Measurements from ENCODE around the gene FOXB2.
"Not testable (repeated sequence)": the region's sequence is repeated elsewhere in the genome, so short reads cannot be mapped to it uniquely, and the experiment has no call there.

FOXB2 gene

DNA sequence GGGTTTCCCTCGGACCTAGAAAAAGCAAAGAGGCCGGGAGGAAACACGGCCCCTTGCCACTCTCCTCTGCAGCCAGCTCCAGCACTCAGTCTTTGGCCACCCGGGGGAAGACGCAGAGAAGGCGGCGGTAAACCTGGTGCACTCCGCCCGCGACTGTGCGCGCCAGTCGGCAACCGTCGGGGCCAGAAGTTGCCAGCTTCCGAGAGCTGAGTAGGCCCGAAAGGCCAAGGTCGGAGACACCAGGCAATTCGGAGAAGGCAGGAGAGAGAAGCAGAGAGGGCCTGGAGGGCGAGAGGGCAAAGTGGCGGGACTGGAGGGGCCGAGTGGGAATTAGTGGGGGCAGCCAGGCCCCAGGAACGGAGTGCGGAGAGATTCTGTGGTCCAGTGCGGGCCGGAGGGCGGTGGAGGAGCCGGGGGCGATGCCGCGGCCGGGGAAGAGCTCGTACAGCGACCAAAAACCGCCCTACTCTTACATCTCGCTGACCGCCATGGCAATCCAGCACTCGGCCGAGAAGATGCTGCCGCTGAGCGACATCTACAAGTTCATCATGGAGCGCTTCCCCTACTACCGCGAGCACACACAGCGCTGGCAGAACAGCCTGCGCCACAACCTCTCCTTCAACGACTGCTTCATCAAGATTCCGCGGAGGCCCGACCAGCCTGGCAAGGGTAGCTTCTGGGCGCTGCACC lies at the start of gene FOXB2:
FOXB2 (plus strand) TSS at position 420 of the 690 bp plus-strand sequence; CDS start at position 420, 0 bp downstream.
- DNase-seq: no peak

DNA sequence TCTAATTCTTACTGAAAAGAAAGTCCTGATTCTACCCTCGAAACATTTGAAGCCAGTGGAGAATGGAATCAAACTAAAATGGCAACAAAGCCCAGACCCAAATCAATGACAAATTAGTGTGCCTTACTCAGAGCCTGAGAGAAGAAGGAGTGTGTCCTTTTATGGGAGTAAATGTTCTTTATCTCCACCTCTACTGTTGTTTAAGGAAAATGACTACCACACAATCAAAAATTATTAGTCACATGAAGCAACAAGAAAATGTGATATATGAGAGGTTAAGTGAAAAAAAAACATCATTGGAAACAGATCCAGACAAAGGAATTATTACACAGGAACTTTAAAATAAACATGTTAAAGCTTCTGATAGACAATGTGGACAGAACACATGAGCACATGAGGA lies 49.7 kb upstream of the FOXB2 start:
- no peak for DNase-seq

DNA sequence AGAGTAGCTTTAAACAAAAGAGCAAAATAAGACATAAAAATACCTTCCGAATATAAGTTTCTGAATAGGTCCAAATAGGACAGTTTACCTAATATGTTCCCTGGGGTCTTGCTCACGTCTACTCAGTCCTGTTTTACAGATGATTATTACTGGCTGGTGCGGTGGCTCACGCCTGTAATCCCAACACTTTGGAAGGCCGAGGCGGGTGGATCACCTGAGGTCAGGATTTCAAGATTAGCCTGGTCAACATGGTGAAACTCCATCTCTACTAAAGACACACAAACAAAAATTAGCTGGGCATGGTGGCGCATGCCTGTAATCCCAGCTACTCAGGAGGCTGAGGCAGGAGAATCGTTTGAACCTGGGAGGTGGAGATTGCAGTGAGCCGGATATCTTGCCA lies 40.6 kb upstream of the FOXB2 start:
- not testable (repeated sequence) for DNase-seq

DNA sequence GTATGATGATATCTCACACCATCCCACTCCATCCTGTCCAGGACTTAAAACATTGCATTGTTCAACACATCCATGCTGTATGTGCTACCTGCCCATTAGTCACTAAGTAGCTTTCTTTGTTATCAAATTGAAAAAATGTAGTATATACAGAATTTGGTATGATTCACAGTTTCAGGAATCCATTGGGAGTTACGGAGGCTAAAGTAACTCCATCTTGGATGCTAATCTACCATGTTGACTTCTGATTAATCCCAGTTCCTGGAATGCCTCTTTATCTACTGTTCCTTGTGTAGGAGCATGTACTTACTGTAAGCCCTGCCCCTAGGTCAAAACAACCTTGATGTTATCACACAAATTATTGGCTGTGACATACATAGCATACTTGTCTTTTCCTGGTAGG lies 38.9 kb upstream of the FOXB2 start:
- DNase-seq: no peak

DNA sequence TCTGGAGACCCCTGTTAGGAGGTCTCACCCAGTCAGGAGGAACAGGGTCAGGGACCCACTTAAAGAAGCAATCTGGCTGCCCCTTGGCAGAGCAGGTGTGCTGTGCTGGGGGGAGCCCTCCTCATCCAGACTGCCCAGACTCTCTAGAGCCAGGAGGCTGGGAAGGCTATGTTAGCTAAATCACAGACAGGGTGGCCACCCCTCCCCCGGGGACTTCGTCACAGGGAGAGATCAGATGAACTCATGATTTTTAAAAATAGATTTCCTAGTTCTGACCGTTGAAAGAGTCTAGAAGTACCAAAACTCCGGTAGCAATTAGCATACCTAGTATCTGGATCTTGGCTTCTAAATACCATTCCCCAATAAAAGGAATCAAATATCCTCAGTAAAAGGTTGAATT lies 35.0 kb upstream of the FOXB2 start:
- no peak for DNase-seq

DNA sequence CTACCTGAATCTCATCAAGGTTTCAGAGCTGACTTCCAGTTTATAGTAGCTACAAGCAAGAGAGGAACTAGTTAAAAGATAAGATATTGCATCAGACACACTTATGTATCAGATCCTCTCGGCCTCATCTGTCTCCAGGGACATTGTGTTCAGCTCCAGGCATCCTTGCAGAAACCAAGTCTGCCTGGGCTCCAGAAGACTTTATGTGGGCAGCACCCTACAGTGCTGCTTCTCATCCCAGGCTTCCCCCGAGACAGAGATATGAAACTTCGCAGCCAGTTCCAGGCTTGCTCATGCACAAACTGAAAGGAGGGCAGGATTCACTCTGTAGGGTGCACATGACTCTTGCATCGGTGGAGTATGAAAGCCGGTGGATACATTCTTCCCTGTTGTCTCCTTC lies 33.9 kb upstream of the FOXB2 start:
- DNase-seq: no peak

DNA sequence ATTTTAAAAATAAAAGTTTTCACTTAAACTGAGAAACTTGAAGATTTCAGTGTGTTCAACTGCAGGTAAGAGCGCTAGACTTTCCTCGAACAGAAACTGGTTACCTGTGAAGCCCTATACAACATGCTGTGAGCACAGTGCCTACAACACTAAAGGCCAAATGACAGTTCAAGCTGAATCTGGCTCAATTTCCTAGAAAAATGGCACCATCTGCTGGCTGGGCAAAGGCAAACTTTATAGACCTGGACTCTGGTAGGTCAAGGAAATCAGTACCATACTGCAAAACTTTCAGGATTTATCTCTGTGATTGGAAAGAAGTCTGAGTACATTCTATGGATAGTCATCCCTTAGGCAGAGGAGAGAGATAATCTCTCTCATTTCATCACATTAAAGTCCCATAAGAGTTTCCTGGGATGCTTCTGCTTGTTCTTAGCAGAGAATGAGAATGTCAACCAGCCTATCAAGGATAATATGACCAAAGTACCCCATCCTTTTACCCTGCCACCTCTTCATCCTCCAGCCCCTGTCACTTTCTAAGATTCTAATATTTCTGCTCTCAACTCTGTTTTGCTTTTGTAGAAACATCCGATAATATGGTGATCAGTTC lies 31.8 kb upstream of the FOXB2 start:
- peak; percentile 75 for DNase-seq

DNA sequence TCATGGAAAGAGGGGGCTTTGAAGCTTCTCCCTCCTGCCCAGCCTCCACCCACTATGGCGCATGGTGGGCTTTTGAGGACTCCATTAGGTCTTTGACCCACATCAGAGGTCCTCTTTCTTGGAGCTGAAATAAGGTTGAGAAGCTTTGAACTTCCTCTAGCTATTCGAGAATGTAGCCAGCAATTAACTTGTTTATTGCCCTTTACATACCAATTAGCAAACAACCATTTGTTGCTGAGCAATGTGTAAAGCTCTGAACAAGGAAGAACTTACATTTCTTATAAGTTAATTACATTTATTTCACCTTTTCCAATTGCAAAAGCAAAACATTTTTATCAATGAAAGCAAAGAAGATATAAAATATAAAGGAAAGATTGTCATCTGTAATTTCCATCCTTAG lies 30.5 kb upstream of the FOXB2 start:
- no peak for DNase-seq

DNA sequence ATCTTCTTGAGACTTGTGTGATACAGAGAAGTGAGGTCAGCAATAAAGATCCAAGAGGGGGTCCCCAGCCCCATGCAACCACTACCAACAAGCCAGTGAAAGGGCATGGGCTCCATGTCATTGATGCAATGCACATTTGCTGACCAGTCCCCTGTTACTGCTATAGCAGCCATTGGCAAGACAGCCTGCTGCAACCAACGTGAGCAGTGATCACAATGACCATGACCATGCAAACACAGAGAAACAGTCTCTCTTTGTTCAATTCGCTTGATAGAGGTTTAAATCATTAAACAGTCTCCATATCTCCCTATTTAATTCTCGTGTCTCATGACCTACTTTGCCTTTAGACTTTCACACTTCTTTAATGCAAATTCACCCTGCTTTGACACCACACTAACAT lies 30.0 kb upstream of the FOXB2 start:
- DNase-seq: peak; percentile 24

DNA sequence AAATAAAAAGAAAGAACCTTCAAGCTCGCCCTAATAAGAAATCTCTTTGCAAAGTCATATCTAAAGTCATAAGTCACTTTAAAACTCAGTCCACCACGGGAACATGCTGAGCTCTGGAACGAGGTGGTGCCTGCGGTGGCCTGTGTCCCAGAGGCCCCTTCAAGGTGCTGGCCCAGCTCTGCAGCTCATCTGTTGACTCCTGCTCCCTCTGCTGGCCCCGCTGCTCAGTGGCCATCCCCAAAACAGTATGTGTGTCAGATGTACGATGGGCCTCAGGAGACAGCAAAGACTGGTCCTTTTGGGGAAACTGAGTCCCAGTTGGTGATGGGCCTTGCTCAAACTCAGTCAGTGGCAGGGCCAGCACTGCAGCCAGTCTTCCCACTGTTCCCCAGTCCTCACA lies 22.8 kb upstream of the FOXB2 start:
- peak; percentile 13 for DNase-seq

DNA sequence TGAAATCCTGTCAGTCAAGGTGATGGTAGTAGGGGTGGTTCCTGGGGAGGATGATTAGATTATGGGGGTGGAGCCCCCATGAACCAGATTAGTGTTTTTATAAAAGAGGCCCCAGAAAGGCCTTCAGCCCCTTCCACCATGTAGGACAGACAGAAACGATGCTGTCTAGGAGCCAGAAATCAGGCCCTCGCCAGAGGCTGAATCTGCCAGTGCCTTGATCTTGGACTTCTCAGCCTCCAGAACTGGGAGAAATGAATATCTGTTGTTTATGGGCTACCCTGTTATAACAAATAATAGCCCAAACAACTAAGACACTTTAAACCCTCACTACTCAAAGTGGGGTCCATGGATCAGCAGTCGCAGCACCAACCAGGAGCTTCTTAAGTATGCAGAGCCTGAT lies 20.2 kb upstream of the FOXB2 start:
- no peak for DNase-seq

DNA sequence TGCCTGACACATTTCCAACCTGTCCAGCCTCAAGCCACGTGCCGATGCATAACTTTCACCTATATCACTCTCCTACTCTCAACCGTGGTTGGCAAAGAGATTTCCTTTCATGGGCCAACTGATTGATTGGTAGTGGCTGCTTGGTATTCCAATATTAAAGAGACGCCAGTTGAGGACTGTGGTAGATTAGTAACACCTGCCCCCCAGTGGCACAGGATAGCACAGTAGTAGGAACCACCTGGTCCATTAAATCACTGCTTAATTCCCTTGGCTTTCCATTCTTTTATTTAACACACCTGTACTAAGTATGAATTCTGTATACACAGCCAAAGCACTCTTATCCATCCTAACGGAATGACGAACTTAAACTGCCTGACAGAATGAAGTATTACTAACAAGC lies 19.1 kb upstream of the FOXB2 start:
- DNase-seq: no peak

DNA sequence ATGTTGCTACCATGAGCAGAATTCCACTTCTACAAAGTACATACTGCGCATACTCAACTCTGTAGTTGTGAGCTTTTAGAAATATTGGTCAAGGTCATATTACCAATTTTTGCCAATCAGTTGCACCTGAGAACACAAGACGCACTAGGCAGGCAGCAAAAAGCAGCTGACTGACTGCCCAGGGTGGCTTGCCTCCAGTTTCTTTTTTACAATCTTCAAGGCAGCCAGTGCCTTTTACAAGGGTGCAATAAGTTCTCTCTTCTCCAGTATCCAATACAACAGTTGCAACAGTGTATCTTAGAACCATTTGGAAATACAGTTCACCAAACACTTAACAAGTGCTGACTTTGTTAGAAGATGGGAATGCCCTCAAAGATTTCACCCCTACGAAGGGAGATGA lies 16.1 kb upstream of the FOXB2 start:
- no peak for DNase-seq

DNA sequence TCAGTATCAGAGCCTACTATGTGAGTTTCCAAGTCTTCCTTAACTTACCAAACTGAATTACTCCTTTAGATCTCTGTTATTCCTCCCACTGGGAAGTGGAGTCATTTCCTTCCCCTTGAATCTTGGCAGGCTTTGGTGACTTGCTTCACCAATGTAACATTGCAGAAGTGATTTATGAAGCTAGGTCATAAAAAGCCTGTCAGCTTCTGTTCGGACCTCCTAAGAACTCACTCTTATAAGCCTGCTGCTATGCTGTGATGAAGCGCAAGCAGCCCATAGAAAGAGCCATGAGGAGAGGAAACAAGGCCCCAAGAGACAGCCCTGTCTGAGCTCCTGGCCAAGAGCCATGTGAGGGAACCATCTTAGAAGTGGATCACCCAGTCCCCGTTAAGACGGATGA lies 14.2 kb upstream of the FOXB2 start:
- DNase-seq: no peak

DNA sequence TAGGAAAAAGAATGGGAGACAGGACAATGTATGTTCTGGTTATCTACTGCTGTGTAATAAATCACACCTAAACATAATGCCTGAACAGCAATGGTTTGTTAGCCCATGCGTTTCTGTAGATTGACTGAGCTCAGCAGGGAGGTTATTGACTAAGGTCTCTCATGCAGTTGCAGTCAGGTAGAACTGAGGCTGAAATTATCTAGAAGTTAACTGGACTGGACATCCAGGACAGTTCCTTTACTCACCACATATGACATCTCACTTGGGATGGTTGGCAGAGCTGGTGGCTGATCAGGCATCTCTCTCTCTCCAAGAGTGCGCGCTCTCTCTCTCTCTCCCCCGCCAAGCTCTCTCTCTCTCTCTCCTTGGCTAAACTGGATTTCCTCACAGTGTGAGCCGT lies 8.9 kb upstream of the FOXB2 start:
- DNase-seq: no peak

DNA sequence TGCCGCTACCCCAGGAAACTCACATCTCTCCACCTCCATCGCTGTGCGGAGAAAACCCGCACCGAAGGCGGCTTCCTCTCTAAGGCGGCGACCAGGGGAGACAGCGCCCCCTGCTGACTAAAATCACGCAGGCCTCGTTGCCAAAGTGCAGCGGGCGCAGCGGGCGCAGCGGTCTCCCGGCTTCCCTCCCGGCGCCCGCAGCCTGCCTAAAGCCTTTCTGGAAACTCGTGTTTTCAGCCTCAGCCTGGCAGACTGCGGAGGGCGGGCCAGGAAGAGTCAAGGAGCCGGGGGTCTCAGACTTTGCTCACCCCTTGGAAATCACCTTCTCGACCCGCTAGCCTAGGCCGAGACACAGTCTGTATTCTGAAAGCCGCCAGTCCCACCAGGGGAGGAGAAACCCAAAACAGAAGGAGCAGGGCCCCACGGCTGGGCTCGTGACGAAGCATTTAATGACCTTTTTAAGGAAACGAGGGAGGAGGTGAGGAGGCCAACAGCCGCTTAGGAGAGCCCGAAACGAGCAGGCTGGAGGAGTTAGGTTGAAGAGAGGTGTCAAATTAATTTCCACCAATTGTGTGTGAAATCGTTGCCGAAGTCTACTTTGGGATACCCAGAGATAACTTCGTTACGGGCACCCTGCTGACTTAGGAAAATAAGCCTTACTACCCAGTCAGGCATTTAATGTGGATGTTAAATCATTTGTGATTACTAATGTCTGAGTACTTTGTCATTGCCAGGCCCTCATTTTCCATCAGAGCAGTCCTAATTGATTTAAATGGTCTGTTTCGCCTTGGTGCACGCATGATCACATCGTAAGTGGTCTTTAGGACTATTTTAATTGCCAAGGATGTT lies 7.3 kb upstream of the FOXB2 start:
- peak; percentile 12 for DNase-seq

DNA sequence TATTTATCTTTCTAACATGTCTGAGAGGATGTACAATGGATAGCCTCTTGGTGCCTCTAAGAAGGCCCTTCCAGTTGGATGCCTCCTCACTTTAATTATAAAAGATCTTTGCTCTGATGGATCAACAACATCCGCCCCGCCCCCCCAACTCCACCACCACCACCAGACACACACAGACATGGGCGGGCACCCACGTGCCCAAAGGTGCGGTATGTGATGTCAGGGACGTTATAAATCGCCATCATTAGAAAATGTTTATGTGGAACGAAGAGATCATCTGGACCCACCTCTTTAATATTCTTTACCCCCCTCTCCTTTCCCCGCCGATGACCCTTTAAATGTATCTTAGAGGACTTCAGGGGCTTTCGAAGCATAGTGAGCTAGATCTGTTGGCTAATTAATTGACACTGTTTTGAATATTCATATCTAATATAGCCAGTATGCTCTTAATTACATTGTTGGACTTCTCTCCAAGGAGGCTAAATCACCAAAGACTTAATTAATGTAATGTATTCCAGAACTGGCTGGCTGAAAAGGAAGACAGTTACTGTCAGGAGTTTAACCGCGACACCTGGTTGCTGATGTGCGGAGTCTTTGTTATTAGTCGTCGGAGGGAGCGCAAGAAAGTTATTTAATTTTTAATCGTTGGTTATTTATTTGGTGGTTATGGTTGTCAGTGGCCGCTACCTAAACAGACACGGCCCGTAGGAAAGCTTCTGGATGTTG lies 6.1 kb upstream of the FOXB2 start:
- no peak for DNase-seq

DNA sequence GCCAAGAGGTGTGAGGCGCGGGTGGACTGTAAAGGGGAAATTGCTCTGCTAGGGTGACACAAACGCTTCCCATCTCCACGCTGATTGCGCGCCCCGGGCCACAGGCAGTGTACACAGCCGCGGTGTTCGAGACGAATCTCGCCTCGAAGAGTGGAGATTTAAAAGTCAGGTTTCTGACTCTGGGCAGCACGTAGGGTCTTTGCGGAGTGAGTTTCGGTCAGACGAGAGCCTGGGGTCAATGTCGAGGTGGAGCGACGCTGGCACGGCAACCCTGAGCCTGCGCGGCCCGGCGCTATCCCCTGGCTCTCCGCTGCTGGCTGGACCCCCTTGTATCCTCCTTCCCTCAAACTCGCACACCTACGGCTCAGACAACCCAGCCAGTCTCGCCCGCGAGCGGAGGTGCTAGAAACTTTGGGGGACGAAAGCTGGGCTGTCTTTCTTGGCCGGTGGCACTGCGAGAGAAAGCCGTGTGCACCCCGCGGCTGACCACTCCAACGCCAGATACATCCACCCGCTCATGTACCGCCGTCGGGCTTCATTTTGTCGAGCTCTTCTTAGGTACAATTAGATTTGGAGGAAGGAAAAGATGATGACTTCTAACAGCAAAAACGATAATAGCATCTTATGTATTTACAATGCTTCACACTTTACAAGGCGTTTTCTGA lies 5.4 kb upstream of the FOXB2 start:
- DNase-seq: no peak

DNA sequence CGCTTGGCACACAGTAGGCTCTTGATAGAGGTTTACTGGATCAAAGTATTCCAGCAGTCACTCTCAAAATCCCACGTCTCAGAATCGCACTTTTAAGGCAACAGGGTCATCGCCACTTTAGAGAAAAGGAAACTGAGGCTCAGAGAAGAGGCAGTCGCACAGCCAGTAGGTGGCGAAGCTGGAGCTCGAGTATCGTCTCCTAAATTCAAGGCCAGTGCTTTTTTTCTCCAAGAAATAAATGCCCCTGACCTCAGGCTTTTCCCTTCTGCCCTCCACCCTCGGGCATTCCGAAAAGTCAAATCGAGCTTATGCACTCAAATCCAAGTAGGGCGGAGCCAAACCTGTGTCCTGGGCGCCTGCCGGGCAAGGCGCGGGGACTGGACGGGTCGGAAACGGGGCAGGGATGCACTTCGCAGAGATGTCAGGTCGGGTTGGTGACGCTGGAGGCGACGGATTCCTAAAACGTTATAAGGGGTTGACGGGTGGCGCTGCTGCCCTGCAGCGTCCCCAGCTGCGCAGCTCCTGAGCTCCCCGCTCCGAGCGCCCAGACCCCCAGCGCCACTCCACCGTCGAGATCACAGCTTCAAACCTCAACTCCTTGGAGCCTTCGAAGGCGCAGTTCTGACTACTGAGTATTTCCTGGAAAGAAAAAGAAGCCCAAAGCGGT lies 4.7 kb upstream of the FOXB2 start:
- no peak for DNase-seq

DNA sequence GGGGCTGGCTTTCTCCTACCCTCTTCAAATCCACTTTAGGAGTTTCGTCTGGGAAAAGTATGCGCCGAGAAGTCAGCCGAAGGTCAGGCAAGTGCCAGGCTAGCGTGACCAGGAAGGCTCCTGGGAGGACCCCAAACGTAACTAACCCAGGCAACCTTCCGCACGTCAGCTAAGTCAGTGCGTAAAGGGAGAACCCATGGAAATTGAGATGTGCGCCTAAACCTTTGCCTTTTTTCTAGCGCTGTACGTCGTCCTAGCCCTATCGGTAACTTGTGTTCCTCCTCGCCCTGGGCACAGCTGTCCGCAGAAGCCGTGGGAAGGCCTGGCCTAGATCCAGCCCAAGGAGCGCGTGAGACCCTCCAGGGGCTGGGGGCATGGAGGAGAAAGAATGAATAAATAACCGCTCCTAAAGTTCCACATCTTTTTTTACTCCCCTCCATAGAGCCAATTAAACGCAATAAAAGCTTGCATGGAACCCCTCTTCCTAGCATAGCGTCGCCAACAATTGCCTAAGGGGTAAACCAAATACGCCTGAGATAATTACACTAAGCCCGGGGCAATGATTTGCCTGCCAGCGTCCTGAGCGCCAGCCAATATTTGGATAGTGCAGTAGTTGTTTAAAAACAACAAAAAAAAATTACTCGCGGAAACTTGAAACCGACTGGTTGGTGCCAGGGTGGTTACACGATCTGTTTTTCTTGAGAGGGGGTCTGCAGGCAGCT lies 4.0 kb upstream of the FOXB2 start:
- no peak for DNase-seq

DNA sequence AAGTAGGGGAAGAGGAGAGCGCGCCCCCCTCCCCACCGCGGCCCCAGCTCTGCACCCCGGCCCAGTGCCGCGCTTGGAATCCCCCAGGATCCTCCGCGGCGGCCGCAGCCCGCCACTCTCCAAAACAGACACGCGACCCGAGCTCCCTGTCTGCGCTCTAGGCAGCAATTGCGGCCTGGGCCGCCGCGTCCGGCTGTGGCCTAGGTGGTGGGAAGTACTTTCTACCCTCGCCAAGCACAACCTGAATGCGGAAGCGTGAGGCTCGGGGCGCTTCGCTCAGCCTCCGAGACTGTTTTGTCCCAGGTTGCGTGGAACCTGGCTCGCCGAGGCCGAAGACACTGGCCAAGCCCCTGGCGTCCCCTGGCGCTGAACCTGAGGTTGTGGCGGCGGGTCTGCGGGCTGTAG lies 3.3 kb upstream of the FOXB2 start:
- DNase-seq: no peak
